GM20000 (cell line): ENCODE measurements around the gene HOXC10.

ENCODE experiments used
- DNase-seq: peaks from one replicate; pipeline ENCODE4 v3.0.0; 2012; ENCODE audit warnings: low spot score
- TF ChIP-seq, protein P1 (sequence below): IDR thresholded peaks from 2 replicates; pipeline ENCODE4 v1.5.1; 2012; ENCODE audit warnings: mild to moderate bottlenecking, control low read depth; ENCODE audit errors: extremely low read depth, missing control alignments

The HOXC10 gene

DNA sequence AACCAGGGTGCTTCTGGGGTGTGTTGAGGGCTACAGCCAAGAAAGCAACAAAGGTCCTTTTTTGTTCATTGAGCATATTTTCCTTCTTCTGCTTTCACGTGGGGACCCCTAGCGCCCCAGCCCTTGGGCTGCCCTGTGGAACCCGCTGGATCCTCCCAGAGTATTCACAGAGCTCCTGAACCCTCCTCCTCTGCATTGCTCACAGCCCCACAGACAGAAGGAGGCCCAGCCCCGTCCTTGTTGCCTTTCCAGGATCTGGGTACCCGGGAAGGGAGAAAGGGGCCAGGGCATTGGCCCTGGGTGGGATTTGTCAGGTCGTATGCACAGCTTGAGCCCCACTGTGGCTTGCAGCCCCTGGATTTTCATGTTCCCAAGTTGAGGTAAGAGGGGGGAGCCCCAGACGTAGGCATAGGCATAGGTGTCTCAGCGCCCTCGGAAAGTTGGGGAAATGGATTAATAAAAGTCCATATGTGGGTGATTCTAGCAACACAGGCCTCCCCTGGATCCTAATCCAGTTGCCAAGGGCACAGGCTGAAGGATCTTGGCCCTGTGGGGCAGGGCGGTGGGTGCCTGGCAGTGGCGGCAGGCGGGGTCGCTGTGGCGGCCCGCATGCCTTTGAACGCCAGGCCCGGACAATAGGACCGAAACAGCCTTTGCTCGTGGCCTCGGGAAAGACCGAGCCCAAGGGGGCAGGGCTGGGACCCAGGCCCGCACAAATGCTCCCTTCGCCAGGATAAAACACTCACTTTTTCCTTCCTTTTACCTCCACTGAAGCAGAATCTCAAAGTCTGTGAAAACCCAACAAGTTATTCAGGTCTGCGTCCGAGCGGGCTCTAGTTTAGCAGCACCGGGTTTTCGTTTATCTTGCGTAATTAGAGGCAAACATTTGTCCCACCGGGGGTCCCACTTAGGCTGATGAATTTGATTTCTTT lies 3.0 kb upstream of the HOXC10 start:
- DNase-seq, result no peak
- TF ChIP-seq, protein P1, sequence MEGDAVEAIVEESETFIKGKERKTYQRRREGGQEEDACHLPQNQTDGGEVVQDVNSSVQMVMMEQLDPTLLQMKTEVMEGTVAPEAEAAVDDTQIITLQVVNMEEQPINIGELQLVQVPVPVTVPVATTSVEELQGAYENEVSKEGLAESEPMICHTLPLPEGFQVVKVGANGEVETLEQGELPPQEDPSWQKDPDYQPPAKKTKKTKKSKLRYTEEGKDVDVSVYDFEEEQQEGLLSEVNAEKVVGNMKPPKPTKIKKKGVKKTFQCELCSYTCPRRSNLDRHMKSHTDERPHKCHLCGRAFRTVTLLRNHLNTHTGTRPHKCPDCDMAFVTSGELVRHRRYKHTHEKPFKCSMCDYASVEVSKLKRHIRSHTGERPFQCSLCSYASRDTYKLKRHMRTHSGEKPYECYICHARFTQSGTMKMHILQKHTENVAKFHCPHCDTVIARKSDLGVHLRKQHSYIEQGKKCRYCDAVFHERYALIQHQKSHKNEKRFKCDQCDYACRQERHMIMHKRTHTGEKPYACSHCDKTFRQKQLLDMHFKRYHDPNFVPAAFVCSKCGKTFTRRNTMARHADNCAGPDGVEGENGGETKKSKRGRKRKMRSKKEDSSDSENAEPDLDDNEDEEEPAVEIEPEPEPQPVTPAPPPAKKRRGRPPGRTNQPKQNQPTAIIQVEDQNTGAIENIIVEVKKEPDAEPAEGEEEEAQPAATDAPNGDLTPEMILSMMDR, result no peak

DNA sequence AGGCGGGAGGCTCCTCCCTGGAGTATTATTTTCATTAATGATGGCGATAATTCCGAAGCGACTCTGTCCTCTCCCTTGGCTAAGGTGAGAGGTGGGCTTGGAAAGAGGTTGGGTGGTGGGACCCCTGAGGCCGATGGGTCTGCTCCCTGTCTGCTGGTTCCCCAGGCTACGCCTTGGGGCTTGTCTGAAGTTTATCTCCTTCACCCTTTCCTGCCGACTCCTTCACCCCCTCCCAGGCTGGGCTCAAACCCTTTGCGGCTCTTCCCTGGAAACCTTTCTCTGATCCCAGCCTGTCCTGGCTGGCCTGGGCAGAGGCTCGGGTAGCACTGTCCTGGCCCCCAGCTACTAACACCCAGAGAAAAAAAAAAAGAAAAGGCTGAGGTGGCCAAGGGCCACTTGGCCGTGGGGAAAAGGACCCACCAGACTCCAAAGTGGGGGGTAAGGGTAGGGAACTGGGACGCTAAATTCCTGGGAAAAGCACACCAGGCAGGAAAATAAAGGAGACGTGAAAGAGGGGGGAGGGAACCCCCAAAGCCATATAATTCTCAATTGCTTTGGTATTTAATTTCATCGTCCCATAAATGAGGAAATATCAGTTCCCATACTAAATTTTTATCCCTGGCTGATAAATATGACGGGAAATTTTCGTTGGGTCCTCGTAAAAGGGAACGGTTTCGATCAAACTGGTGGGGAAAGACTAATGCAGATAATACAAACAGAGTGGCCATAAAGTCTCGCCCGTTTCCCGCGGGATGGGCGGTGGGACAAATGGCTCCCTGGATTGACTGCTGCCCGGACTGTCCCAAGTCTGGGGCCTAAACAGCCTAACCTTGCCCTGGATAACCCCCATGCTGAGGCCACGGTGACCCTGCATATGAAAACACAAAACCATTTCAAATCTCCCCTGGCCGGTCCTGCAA lies 2.0 kb upstream of the HOXC10 start:
- TF ChIP-seq, protein P1, result no peak
- no peak for DNase-seq

DNA sequence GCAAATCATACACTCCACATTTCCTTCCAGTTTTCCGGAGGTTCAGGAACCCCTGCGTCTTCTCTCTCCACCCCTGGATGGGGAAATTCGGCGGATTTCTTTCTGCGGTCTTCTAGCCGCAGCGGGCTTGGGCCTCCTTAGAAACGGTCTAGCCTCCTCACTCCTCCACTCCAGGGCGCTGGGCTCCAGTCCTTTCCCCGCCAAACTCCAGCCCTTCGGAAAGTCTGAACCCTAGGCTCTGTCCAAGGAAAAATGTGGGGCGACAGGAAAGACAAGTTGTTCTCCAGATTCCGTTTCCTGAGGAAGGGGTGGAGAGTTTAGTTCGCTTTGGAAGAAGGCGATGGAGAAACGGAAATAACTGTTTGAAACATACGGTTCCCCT lies 1.4 kb upstream of the HOXC10 start:
- TF ChIP-seq, protein P1, result no peak
- DNase-seq, result no peak

DNA sequence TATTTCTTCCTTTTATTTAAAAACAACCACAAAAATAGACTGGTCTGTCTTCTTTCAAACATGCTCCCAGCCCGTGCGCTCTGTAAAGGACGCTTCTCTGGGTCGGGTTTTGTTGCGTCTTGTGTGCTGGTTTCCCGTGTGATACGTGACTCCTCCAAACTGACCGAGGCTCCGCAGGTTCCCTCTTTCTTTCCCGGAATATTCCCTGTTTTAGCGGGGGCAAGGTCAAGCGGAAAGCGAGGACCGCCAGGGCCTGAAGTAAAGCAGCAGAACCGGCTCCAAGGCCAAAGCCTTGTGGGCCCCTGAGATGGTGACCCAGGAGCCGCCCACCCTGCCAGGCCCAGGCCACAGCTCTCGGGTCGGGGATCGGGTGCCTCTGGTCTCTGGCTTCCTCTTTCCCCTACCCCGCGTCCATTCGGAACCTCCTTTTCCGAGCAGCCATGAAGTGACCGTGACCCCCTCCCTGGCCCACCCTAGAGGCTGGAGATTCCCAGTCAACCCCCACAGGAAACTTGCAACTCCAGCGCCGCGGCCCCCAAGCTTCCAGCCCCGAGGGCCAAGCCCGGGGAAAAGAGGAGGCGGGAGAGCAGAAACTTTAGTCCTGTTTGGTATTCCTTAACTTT lies 885 bp upstream of the HOXC10 start:
- TF ChIP-seq, protein P1, result no peak
- DNase-seq, result no peak

DNA sequence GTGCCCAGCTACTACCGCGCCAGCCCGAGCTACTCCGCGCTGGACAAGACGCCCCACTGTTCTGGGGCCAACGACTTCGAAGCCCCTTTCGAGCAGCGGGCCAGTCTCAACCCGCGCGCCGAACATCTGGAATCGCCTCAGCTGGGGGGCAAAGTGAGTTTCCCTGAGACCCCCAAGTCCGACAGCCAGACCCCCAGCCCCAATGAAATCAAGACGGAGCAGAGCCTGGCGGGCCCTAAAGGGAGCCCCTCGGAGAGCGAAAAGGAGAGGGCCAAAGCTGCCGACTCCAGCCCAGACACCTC lies 697 bp downstream of the HOXC10 start:
- DNase-seq, result no peak
- TF ChIP-seq, protein P1, result no peak

DNA sequence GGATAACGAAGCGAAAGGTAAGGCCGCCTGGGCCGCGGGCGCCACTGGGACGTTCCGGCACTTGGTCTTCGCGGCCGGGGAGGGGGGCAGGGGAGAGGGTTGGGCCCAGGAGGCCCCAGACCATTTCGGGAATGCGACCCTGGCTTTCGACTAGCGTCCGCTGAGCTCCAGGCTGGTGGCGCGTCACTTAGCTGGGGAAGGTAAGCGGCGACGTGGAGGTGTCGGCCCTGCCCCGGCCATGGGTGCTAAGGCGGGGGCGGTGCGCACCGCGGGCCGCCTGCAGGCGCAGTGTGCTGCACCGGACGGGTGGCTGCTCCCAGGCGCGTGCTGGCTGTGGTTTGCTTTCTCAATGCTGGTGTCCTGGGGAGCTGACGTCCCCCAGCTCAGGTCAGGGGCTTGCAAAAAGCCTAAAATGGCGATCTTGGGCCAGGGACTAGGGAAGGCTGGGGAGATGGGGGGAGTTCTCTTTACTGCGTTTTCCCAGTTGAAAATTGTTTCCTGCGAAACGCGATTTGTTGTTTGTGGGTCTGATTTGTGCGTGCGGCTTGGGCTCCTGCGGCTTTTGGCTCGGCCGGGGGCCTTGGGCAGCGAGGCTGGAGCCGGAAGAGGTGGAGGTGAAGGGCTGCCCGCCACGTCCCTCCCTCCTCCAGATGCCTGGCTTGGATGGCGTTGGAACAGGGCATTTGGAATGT lies 1.2 kb downstream of the HOXC10 start:
- no peak for DNase-seq
- TF ChIP-seq, protein P1, result no peak
